Dendritic cell treated with granulocyte-macrophage colony-stimulating factor and Interleukin-4, amounts not matched to agents 40 ng/mL and 50 ng/mL, for 4 days (primary cell): ENCODE results near the gene HRAS.

ENCODE experiments used
- H3K27ac Mint-ChIP-seq: one replicate; pipeline ENCODE4 v1.8.0; 2022; ENCODE audit warnings: mild to moderate bottlenecking, mixed read lengths
- H3K27me3 Mint-ChIP-seq: one replicate; pipeline ENCODE4 v1.8.0; 2022; ENCODE audit warnings: mild to moderate bottlenecking, mixed read lengths
- H3K36me3 Mint-ChIP-seq: one replicate; pipeline ENCODE4 v1.8.0; 2022; ENCODE audit warnings: low read depth, mixed read lengths
- H3K4me1 Mint-ChIP-seq: one replicate; pipeline ENCODE4 v1.8.0; 2022; ENCODE audit warnings: low read depth, mixed read lengths
- H3K4me3 Mint-ChIP-seq: one replicate; pipeline ENCODE4 v1.8.0; 2022; ENCODE audit warnings: mild to moderate bottlenecking, moderate library complexity, mixed read lengths
- H3K9me3 Mint-ChIP-seq: one replicate; pipeline ENCODE4 v1.8.0; 2022; ENCODE audit warnings: mixed read lengths
- intact Hi-C: fragments of 100-400 bp; cut with micrococcal nuclease; formaldehyde crosslinking; loops from one replicate; pipeline ENCODE4 v1.15.0; 2022

Gene HRAS

GRCh38 chr11:499201-500076, 35.9 kb downstream of the HRAS start:
- peaks cover 71% of the 10 kb centered on the region for H3K4me1 Mint-ChIP-seq
- no peaks in the 10 kb centered on the region for H3K27me3 Mint-ChIP-seq
- intact Hi-C loops = loop anchor here (10.0 kb wide), 1 partner anchor 295 kb away; the partner anchor contains the start of genes BET1L and RIC8A
- no peak overlapping the region for H3K4me3 Mint-ChIP-seq
- H3K36me3 Mint-ChIP-seq = peaks cover 100% of the 10 kb centered on the region
- no peaks in the 10 kb centered on the region for H3K9me3 Mint-ChIP-seq
- H3K27ac Mint-ChIP-seq = peak overlapping the region; percentile 30

DNA sequence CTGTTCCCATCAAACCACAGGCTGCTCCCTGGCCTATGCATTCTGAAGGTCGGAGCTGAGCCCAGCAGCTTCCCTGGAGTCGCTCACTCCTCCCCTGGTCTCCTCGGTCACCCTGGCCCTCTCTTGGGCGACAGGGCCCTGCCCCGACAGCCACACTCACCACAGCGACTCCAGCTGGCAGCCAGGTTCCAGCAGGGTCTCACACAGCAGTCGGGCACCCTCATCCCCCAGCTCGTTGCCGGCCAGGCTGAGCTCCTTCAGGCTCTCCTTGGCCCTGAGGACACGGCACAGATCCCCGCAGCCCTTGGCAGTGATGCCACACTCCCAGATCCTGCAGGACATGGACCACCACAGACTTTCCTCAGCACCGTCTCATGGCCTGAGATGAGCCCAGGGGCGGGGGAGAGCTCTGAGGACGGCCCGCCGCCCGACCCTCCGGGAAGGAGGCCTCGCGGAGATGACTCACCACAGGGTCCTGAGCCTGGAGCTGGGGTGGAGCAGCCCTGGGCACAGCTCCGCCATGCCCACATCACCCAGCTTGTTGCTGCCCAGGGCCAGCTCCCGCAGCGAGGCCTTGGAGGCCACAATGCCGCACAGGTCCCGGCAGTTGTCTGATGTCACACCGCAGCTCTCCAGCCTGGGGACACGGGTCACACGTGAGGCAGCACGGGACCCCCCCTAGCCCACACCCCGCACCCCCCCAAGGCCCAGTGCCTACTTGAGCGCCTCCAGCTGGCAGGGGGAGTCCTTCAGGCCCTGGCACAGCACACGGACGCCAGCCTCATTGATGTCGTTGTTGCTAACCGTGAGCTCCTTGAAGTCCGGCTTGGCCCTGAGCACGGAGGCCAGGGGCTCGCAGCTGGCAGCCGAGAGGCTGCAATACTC, 36.8 kb downstream of the HRAS start:
- intact Hi-C loops = no loop called here
- peaks cover 100% of the 10 kb centered on the region for H3K36me3 Mint-ChIP-seq
- H3K4me3 Mint-ChIP-seq = no peak overlapping the region
- no peaks in the 10 kb centered on the region for H3K9me3 Mint-ChIP-seq
- peak overlapping the region; percentile 30 for H3K27ac Mint-ChIP-seq
- no peaks in the 10 kb centered on the region for H3K27me3 Mint-ChIP-seq
- peaks cover 71% of the 10 kb centered on the region for H3K4me1 Mint-ChIP-seq

DNA sequence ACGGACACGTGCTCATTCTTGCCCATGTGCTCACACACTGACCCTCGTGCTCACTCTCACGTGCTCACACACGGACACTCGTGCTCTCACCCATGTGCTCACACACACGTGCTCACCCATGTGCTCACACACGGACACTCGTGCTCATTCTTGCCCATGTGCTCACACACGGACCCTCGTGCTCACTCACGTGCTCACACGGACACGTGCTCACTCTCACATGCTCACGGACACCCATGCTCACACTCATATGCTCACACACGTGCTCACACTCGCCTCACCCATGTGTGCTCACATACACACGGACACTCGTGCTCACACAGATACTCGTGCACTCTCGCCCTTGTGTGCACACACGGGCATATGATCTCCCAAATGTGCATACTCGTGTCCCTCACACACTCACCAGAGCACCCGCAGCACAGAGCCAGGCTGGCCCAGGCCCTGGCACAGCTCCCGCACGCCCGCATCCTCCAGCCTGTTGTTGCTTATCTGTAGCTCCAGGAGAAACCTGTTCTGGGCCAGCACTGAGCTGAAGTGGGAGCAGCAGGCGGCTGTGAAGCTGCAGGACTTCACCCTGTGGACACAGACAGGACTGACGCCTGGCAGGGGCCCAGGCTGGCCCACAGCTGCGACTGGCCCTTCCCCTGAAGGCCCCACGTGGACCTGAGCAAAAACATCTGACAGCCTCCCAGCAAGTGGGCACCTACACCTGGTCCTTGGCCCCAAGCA, 37.6 kb downstream of the HRAS start:
- Mint-ChIP-seq H3K27me3 (no peaks in the 10 kb centered on the region), H3K9me3 (no peaks in the 10 kb centered on the region), H3K4me3 (no peak overlapping the region), H3K4me1 (peaks cover 69% of the 10 kb centered on the region), H3K36me3 (peaks cover 100% of the 10 kb centered on the region), H3K27ac (peak overlapping the region; percentile 30)
- intact Hi-C loops = no loop called here

DNA sequence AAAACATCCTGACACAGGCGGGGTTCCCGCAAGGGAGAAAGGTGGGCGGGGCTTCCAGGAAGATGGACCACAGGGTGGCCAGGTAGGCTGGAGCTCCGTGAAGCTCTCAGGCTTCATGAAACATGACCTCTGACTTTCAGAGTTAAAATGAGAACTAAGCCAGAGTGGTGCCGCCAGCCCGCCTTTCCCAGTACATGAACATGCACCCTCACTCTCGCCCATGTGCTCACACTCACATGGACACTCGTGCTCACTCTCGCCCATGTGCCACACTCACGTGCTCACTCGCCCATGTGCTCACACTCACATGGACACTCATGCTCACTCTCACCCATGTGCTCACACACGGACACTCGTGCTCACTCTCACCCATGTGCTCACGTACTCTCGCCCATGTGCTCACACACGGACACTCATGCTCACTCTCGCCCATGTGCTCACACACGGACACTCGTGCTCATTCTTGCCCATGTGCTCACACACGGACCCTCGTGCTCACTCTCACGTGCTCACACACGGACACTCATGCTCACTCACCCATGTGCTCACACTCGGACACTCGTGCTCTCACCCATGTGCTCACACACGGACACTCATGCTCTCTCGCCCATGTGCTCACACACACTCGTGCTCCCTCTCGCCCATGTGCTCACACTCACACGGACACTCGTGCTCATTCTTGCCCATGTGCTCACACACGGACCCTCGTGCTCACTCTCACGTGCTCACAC, 38.4 kb downstream of the HRAS start:
- Mint-ChIP-seq H3K27ac (peak overlapping the region; percentile 30), H3K4me3 (no peak overlapping the region), H3K9me3 (no peaks in the 10 kb centered on the region), H3K27me3 (no peaks in the 10 kb centered on the region), H3K36me3 (peaks cover 100% of the 10 kb centered on the region), H3K4me1 (peaks cover 61% of the 10 kb centered on the region)
- intact Hi-C loops = no loop called here

DNA sequence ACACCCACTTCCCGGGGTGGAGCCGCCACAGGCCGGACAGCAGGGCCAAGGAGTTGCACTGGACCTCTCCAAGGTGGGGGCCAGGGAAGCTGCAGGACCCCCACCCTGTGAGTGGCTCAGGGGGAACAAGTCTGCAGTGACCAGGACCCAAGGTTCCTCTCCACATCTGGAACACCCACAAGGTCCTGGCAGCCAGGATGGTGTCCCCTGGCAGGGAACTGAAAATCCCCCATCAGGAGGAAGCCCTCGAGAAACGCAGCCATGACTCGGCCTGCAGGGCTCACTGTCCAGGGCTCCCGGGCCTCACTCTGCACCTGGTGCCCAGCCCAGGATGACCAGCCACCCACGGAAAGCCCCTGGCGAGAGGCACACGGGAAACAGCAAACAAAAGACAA, 39.8 kb downstream of the HRAS start:
- peaks cover 47% of the 10 kb centered on the region for H3K4me1 Mint-ChIP-seq
- no peaks in the 10 kb centered on the region for H3K27me3 Mint-ChIP-seq
- H3K27ac Mint-ChIP-seq = peak overlapping the region; percentile 56
- no peak overlapping the region for H3K4me3 Mint-ChIP-seq
- intact Hi-C loops = no loop called here
- H3K9me3 Mint-ChIP-seq = no peaks in the 10 kb centered on the region
- H3K36me3 Mint-ChIP-seq = peaks cover 100% of the 10 kb centered on the region

DNA sequence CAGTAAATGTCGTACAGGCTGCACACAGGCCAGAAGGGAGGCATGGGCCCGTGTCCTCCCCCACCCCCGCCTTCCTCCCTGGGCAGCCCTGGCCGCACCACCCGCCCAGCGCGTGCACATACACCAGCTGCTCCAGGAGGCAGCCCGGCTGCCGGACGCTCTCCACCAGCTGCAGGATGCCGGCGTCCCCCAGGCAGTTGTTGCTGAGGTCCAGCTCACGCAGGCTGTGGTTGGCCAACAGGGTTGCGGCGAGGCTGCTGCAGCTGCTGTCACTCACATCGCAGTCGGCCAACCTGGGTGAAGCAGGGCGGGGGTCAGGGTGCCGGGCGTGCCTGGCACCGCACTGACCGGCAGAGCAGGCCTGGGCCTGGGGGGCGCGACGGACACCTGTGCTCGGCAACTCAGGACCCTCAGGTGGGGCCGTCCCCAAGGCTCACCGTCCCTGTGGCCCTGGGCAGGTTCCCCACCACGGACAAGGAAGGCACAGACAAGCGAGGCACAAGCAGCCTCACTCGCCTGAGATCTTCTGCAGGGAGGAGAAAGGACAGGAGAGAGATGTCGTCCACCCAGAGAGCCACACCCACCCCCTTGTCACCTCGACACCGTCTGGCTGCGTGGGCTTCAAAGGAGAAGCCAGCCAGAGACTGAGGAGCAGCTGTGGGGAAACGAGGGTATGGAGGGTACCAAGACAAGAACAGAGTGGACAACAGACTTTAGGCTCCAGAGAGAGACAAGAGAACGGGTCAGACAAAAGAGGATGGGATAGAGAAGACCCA, 40.4 kb downstream of the HRAS start:
- peaks cover 100% of the 10 kb centered on the region for H3K36me3 Mint-ChIP-seq
- peak overlapping the region; percentile 56 for H3K27ac Mint-ChIP-seq
- no peak overlapping the region for H3K4me3 Mint-ChIP-seq
- H3K27me3 Mint-ChIP-seq = no peaks in the 10 kb centered on the region
- H3K4me1 Mint-ChIP-seq = peaks cover 44% of the 10 kb centered on the region
- H3K9me3 Mint-ChIP-seq = no peaks in the 10 kb centered on the region
- intact Hi-C loops = no loop called here

DNA sequence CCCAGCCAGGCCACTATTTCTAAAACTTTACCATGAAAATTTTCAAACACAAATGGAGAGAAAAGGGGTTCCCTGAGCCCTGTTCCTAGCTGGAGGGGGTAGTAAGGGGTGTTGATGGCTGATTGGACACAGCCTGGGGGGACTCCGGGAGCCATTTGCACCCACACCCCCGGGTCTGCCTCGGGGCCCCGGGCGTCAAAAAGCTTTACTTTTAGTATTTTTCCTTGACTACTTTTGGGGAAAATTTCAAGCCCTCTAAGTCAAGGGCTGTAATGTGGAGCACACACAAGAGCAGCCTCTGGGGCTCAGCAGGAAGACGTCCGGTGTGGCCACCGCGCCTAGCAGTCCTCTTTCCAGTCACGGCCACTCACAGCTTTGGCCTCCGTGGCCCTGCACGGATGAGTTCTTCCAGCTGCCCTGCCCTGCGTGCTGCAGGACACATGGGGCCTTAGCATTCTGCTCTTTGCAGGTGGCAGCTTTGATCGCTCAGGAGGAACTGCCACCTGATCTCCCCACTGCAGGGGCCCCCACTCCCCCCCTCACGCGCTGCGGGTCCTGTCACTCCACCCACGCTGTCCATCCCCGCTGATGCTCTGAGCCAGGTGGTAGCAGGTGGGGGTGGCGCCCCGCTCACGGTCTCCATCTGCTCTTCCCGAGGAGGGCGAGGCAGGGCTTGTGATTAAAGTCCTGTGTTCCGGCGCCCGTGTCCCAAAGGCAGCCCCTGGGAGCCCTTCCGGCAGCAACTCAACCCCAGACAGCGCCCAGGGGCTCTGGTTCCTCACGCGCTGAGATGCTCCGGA, 42.7 kb downstream of the HRAS start:
- no peaks in the 10 kb centered on the region for H3K27me3 Mint-ChIP-seq
- intact Hi-C loops = no loop called here
- peaks cover 29% of the 10 kb centered on the region for H3K4me1 Mint-ChIP-seq
- H3K4me3 Mint-ChIP-seq = no peak overlapping the region
- peaks cover 96% of the 10 kb centered on the region for H3K36me3 Mint-ChIP-seq
- H3K9me3 Mint-ChIP-seq = no peaks in the 10 kb centered on the region
- no peak overlapping the region for H3K27ac Mint-ChIP-seq

DNA sequence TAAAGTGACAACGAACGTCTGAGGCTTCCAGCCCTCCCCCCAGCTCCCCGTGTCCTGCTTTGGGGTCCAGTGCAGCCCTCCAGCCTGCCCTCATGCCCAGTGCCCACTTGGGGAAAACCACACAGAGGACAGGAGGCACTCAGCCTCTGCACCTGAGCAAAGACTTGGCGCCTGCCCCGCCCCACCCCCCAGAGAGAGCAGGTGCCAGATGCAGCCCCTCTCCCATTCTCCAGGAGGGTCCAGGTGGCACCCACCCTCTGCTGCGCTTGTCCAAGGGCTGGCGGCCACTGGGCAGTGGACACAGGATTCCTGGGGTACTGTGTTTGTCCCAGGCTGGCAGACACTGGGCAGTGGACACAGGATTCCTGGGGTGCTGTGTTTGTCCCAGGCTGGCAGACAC, 44.0 kb downstream of the HRAS start:
- peaks cover 21% of the 10 kb centered on the region for H3K4me1 Mint-ChIP-seq

DNA sequence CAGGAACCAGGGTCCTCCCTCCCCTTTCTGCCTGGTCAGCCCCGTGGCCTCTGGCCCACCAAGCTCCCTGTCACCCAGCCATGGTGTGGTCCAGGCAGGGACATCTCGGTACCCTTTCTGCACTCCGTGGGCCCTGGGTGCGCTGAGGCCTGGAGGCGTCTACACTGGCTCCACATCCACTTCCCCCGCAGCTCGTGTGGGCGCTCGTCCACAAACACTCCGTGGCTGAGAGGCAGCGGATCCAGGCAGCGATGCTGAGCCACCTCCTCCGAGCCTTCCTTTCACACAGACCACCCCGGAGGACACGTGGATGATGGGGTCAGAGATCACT, 44.5 kb downstream of the HRAS start:
- Mint-ChIP-seq H3K4me3 (no peak overlapping the region), H3K27me3 (no peaks in the 10 kb centered on the region), H3K27ac (no peak overlapping the region), H3K9me3 (no peaks in the 10 kb centered on the region), H3K4me1 (peaks cover 16% of the 10 kb centered on the region), H3K36me3 (peaks cover 87% of the 10 kb centered on the region)
- intact Hi-C loops = no loop called here

More for the DNA sequence above, 44.0 kb downstream of the HRAS start:
- peaks cover 92% of the 10 kb centered on the region for H3K36me3 Mint-ChIP-seq
- H3K27me3 Mint-ChIP-seq = no peaks in the 10 kb centered on the region
- intact Hi-C loops = no loop called here
- H3K27ac Mint-ChIP-seq = peak overlapping the region; percentile 25
- no peaks in the 10 kb centered on the region for H3K9me3 Mint-ChIP-seq
- no peak overlapping the region for H3K4me3 Mint-ChIP-seq

DNA sequence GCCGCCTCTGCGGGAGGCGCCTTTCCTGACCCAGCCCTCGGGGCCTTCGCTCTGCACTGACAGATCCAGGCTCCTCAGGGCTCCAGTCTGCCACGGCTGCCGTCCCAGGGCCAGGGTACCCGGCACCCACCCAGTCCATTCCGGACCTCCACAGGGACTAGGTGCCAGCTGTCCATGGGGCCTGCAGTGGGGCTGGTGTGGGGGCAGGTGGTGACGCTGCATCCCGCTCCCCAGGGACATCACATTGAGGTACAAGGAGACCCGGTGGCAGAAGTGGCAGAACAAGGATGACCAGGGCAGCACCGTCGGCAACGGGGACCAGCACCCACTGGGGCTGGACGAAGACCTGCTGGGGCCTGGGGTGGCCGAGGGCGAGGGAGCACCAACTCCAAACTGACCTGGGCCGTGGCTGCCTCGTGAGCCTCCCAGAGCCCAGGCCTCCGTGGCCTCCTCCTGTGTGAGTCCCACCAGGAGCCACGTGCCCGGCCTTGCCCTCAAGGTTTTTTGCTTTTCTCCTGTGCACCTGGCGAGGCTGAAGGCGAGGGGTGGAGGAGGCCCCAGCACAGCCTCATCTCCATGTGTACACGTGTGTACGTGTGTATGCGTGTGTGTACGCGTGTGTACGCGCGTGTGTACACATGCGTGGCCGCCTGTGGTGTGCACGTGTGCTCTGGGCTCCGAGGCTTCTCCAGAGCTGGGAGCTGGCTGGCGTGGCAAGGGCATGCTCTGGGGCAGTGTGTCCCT, 45.0 kb downstream of the HRAS start:
- intact Hi-C loops = no loop called here
- no peak overlapping the region for H3K27ac Mint-ChIP-seq
- H3K4me3 Mint-ChIP-seq = no peak overlapping the region
- H3K27me3 Mint-ChIP-seq = no peaks in the 10 kb centered on the region
- H3K4me1 Mint-ChIP-seq = peaks cover 11% of the 10 kb centered on the region
- peaks cover 82% of the 10 kb centered on the region for H3K36me3 Mint-ChIP-seq
- no peaks in the 10 kb centered on the region for H3K9me3 Mint-ChIP-seq

DNA sequence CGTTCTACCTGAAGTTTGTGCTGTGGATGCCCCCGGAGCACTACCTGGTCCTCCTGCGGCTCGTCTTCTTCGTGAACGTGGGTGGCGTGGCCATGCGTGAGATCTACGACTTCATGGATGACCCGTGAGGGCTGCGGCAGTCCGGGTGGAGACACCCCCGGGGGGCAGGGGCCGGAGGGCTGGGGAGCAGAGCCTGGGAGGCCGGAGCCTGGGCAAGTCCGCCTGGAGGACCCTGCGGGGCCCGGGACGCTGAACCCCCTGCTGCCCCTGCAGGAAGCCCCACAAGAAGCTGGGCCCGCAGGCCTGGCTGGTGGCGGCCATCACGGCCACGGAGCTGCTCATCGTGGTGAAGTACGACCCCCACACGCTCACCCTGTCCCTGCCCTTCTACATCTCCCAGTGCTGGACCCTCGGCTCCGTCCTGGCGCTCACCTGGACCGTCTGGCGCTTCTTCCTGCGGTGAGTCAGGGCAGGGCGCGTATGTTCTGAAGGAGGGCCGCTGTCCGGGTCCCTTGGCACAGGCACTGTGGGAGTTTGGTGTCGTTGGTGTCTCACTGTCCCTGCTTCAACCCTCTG, 45.7 kb downstream of the HRAS start:
- Mint-ChIP-seq H3K4me3 (no peak overlapping the region), H3K27me3 (no peaks in the 10 kb centered on the region), H3K4me1 (peaks cover 6% of the 10 kb centered on the region), H3K27ac (no peak overlapping the region), H3K36me3 (peaks cover 75% of the 10 kb centered on the region), H3K9me3 (no peaks in the 10 kb centered on the region)
- intact Hi-C loops = no loop called here
